ENCODE measurements around the gene SLC9A9.

- TF ChIP-seq CTCF (conservative IDR thresholded peaks at IDR 0.05; ENCODE audit: low read depth, low read length) = no peak
- TF ChIP-seq EZH2 (IDR thresholded peaks at IDR 0.05; ENCODE audit: borderline replicate concordance, low read depth, low read length, poor library complexity, severe bottlenecking) = no peak
Observed at GRCh38 chr3:143286392-143287010, 561.8 kb downstream of the SLC9A9 start.
